ENCODE measurements around the gene STX1A.

GRCh38 chr7:73722785-73723184 is 3.3 kb upstream of the STX1A start:
- TF ChIP-seq CTCF (IDR thresholded peaks at IDR 0.05) = no peak
- TF ChIP-seq POLR2A (IDR thresholded peaks at IDR 0.05) = no peak
